Liver (tissue), 3 donors: Measurements from ENCODE around the gene CDKL5.

ENCODE experiments used
- SP1 ChIP-seq: IDR thresholded peaks from 2 replicates; pipeline ENCODE4 v1.6.1; 2018; ENCODE audit warnings: antibody characterized with exemption, mild to moderate bottlenecking
- TF ChIP-seq, protein P1 (sequence below): fragments of 150-350 bp; IDR thresholded peaks from 2 replicates; pipeline ENCODE4 v1.5.1; 2017; ENCODE audit warnings: improper control_type of control experiment, low read depth, low read length; ENCODE audit not compliant: missing input control
- donor health status: healthy.
- donor health status: healthy.

DNA sequence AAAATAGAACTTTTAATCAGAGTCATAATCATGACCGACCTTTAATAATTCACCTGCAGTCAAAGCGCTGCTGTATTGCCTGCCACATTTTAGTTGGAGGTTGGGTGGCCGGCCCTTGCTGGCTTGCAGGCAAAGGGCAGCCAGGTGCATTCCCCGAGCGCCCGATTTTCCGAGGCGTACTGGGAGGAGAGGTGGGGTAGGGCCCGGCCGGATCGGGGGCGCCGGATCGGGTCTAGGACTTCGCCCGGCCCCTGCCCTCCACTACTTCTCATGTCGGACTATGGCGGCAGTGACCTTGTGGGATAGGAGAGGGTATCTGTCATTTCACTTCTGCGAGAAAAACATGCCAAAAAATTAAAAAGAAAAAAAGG is 249.0 kb downstream of the CDKL5 start:
- TF ChIP-seq SP1, result no peak
- TF ChIP-seq, protein P1, sequence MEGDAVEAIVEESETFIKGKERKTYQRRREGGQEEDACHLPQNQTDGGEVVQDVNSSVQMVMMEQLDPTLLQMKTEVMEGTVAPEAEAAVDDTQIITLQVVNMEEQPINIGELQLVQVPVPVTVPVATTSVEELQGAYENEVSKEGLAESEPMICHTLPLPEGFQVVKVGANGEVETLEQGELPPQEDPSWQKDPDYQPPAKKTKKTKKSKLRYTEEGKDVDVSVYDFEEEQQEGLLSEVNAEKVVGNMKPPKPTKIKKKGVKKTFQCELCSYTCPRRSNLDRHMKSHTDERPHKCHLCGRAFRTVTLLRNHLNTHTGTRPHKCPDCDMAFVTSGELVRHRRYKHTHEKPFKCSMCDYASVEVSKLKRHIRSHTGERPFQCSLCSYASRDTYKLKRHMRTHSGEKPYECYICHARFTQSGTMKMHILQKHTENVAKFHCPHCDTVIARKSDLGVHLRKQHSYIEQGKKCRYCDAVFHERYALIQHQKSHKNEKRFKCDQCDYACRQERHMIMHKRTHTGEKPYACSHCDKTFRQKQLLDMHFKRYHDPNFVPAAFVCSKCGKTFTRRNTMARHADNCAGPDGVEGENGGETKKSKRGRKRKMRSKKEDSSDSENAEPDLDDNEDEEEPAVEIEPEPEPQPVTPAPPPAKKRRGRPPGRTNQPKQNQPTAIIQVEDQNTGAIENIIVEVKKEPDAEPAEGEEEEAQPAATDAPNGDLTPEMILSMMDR, result no peak
